ENCODE measurements around the gene SAE1. TPM values are rescaled to one million over a fixed set of nuclear protein-coding genes. Genes with fewer than 3 reads are reported as not detected.

Gene SAE1
- total and polyA plus RNA-seq, 2 of the 4 experiments (the other 2 are of a cell fraction), result 165 to 184 TPM

- peak; percentile 80 for DNase-seq
- BruUV-seq (replicated peaks), result no TSS peak
- WGBS, 2 experiments (ENCODE audit: extremely low coverage in 2 of 2, insufficient read length in 1 of 2), result no CpG with 5 or more reads among the region's 19 CpGs
- H3K9me1 ChIP-seq (ENCODE audit: insufficient read depth, low read length), result no peaks in the 10 kb centered on the region; the same call in 1 of the 2 replicates
- dilution Hi-C loops (cut with HindIII; ENCODE audit: low sequenced_read_pairs, unreplicated experiment) (no loop called here), intact Hi-C loops (cut with micrococcal nuclease) (loop anchor here (1.0 kb wide), 3 partner anchors 15 to 62 kb away; no protein-coding TSS in a partner anchor), in situ Hi-C loops (cut with MboI; ENCODE audit: low sequenced_read_pairs) (no loop called here)
- peak overlapping the region; percentile 61; the same call in 1 of the 2 replicates for H3K23ac ChIP-seq (ENCODE audit: low read depth, low read length)
- peak overlapping the region; percentile 8; the same call in 1 of the 2 replicates for H3K56ac ChIP-seq (ENCODE audit: extremely low read depth, insufficient read depth, low read length)
- peak overlapping the region; percentile 56 for H3K9ac ChIP-seq (ENCODE audit: low read depth, low read length)
- H3K27ac ChIP-seq (ENCODE audit: insufficient read depth, low read length), result peak overlapping the region; percentile 90
- peak overlapping the region; percentile 69 for H4K5ac ChIP-seq (ENCODE audit: low read depth, low read length)
- no peak overlapping the region for H2AFZ ChIP-seq (replicated peaks; ENCODE audit: low read length, poor library complexity)
- peak overlapping the region; percentile 75 for H2BK20ac ChIP-seq (ENCODE audit: low read depth, low read length)
- H2AK5ac ChIP-seq (ENCODE audit: low read depth, low read length), result peak overlapping the region; percentile 92; the same call in 1 of the 2 replicates
- peak overlapping the region; percentile 82 for H4K91ac ChIP-seq (ENCODE audit: insufficient read depth, low read depth, low read length)
- peak overlapping the region; percentile 78 for H2BK5ac ChIP-seq (ENCODE audit: low read depth, low read length, poor library complexity, severe bottlenecking)
- peak; percentile 70 for ATAC-seq (ENCODE audit: low read depth)
- ChIA-PET POLR2A (ENCODE audit: unreplicated experiment) (interaction anchor here (0.6 to 1.5 kb wide), 6 partner anchors 15 to 254 kb away, joined by 3 to 17 read pairs (median 4); partner anchors contain the start of gene CCDC9), CTCF (interaction anchor here (0.9 to 4.7 kb wide), 9 partner anchors 9 to 131 kb away, joined by 3 to 67 read pairs (median 3); no protein-coding TSS in a partner anchor)
- H3K79me1 ChIP-seq (ENCODE audit: low read depth in 1 of 2, low read length in 2 of 2), result peaks cover 0 to 19% of the 10 kb centered on the region in 2 experiments; a peak in 1 of 4 replicates
- H2BK15ac ChIP-seq (ENCODE audit: low read depth, low read length), result peak overlapping the region; percentile 67; the same call in 1 of the 3 replicates
- H3K4me2 ChIP-seq (ENCODE audit: low read depth, low read length), result peak overlapping the region; percentile 76
- peak overlapping the region; percentile 86 for H3K4ac ChIP-seq (ENCODE audit: low read depth, low read length)
- H3K4me3 ChIP-seq (ENCODE audit: insufficient read depth, low read depth, low read length), result no peak overlapping the region
- peaks cover 22% of the 10 kb centered on the region for H3K36me3 ChIP-seq (ENCODE audit: control insufficient read depth, insufficient read depth, low read length)
- H4K8ac ChIP-seq (ENCODE audit: low read depth in 2 of 2, low read length in 2 of 2), result peak overlapping the region in 1 of 2 experiments; percentile 83; a peak in 2 of 4 replicates
- peaks cover 12% of the 10 kb centered on the region for H4K20me1 ChIP-seq (ENCODE audit: insufficient read depth, low read length)
- H2AK9ac ChIP-seq (replicated peaks; ENCODE audit: low read depth, low read length, poor library complexity), result peak overlapping the region; percentile 29
- peak overlapping the region; percentile 78 for H2BK120ac ChIP-seq (ENCODE audit: low read depth, low read length)
- H3K4me1 ChIP-seq (ENCODE audit: control insufficient read depth, insufficient read depth, low read length), result peaks cover 21% of the 10 kb centered on the region
- H3K9me3 ChIP-seq (ENCODE audit: control insufficient read depth, insufficient read depth, low read length), result no peaks in the 10 kb centered on the region
- H3K18ac ChIP-seq (ENCODE audit: low read depth, low read length), result peak overlapping the region; percentile 69
- no peaks in the 10 kb centered on the region for H3K27me3 ChIP-seq (ENCODE audit: control insufficient read depth, insufficient read depth, low read length)
- peak overlapping the region; percentile 83 for H3K14ac ChIP-seq (replicated peaks; ENCODE audit: low read depth, low read length)
- no peak for TF ChIP-seq RCOR1 (IDR thresholded peaks at IDR 0.05; ENCODE audit: insufficient replicate concordance, low read length)
- no peak; the same call in 1 of the 2 replicates for TF ChIP-seq MAZ (IDR thresholded peaks at IDR 0.05; ENCODE audit: borderline replicate concordance, low read depth, low read length)
- TF ChIP-seq NFE2L2 (IDR thresholded peaks at IDR 0.05; ENCODE audit: low read depth, low read length), result no peak
- no peak for TF ChIP-seq MAFK (IDR thresholded peaks at IDR 0.05; ENCODE audit: low read depth, low read length)
- peak; percentile 23; the same call in 1 of the 2 replicates for TF ChIP-seq USF2 (IDR thresholded peaks at IDR 0.05; ENCODE audit: low read depth, low read length)
- TF ChIP-seq FOS (IDR thresholded peaks at IDR 0.05; ENCODE audit: low read depth, low read length), result no peak
- TF ChIP-seq CEBPB (IDR thresholded peaks at IDR 0.05; ENCODE audit: low read depth, low read length), result no peak
- no peak for TF ChIP-seq MXI1 (IDR thresholded peaks at IDR 0.05; ENCODE audit: borderline replicate concordance, low read depth, low read length)
- peak; percentile 91 for TF ChIP-seq SMC3 (IDR thresholded peaks at IDR 0.05; ENCODE audit: low read depth, low read length)
- TF ChIP-seq POLR2A (IDR thresholded peaks at IDR 0.05; ENCODE audit: low read depth, low read length), result no peak
- no peak for TF ChIP-seq ELK1 (IDR thresholded peaks at IDR 0.05; ENCODE audit: borderline replicate concordance, low read depth, low read length)
- TF ChIP-seq RAD21 (IDR thresholded peaks at IDR 0.05; ENCODE audit: low read length), result peak; percentile 75
- TF ChIP-seq BHLHE40 (IDR thresholded peaks at IDR 0.05; ENCODE audit: low read depth, low read length), result no peak
- TF ChIP-seq CTCF (conservative IDR thresholded peaks at IDR 0.05; ENCODE audit: low read depth, low read length), result peak; percentile 81
Measured at GRCh38 chr19:47210689-47211316, 80.2 kb downstream of the SAE1 start.

Data from IMR-90 (cell line).